GM18517 (cell line): Measurements from ENCODE around the gene VPS41.

Experiments used
- ATAC-seq: cut with Tn5 transposase; IDR thresholded peaks from one replicate; pipeline ENCODE4 v1.9.1; 2021; ENCODE audit warnings: mild to moderate bottlenecking, moderate library complexity; ENCODE audit not compliant: unreplicated experiment

The VPS41 gene

DNA sequence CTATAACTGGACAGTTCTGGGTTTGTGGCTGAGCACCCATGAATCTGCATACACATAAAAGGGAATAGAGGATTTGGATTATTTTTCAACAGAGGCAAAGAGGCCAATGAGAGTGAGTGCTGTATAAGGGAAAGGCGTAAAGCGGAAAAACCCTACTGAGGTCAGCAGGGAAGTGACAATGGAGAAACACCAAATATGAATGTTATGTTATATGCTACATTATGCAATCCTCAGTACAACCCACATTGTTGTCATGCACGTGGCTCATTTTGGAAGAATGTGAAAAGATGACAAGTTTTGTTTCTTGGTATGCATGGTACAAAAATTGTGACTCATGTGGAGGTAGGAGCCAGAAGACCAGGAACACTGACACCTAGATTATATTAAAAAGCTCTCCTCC, 164.2 kb downstream of the VPS41 start:
- no peak for ATAC-seq

DNA sequence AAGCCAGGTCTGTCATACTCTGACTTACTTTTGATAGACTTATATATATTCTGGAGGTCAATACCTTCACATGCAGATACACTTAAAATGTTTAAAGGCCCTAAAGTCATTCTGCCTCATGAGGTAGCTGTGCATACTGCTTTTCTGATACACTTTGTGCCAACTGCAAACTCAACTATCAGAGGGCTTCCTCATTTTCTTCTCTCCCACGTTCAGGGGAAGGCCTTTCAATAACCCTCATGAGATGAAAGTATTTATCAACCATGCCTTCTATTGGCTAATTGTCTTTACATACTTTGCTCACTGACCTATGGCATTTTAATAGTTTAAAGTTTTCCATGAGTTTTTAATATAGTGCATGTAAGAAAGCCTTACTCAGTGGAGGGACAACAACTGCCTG, 165.1 kb downstream of the VPS41 start:
- ATAC-seq = no peak

DNA sequence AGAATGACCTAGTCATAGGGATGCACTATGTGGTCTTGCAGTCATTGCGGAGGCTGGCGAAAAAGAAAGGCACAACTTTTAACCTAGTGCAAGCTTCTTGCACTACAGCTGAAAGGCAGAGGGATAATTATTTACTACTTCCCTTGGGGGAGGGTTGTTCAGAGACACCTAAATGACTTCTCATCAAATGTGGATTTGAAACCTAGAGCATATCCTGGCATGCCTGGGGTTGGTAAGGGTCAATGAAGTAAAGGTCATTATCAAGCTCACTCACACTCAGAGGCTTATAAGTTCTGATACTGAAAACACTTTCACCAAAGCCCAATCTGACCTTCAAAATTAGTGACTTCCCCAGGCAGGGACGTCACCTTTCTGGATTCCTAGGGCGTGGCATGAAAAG, 168.9 kb downstream of the VPS41 start:
- no peak for ATAC-seq

DNA sequence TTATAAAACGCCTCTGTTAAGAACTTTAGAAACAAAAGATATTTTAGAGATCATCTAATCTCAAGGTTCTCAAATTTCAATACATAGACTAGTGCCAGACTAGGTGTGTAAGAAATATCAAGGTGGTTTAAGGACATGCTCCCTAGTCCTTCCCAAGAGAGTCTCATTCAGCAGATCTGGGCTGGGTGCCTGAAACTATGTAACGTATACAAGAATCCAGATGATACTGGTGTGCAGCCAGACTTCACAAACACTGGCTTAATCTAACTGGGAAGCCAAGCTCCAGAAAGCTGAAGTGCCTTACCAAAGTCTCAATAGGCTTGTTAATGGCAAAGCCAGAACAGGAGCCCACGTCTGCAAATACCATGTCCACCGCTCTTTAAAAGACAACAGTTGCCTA, 172.9 kb downstream of the VPS41 start:
- ATAC-seq = no peak

DNA sequence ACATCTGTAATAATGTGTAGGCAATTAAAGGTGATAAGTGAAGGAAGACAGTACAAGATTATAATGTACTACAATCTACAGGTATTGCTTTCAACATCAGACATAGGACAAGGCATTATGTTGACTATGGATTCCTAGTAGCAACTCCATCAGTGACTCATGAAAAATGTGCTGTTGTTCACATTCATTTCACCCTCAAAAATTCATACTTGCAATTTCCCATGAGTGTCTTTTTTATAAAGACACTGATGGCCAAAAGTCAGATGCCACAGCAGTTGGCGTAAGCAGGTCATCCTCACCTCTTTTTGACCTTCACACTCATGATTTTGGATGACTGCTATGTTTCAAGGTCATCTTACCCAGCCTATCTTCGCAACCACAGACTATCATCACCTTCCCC, 177.8 kb downstream of the VPS41 start:
- ATAC-seq = no peak

DNA sequence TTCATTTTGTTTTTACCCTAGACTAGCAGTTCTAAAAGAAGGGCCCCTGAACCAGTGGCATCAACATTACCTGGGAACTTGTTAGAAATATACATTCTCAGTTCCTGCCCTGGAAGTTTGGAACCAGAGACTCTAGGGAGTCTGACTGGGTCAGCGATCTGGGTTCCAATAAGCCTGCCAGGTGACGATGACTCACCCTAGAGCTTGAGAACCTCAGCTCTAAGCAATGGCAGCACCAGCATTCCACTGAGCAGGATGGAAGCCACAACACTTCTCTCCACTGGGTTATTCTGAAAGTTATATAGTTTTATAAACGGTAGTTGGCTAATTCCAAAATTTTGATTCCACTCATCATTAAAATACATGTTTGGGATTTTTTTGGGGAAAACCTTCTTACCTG, 180.8 kb downstream of the VPS41 start:
- ATAC-seq = no peak

DNA sequence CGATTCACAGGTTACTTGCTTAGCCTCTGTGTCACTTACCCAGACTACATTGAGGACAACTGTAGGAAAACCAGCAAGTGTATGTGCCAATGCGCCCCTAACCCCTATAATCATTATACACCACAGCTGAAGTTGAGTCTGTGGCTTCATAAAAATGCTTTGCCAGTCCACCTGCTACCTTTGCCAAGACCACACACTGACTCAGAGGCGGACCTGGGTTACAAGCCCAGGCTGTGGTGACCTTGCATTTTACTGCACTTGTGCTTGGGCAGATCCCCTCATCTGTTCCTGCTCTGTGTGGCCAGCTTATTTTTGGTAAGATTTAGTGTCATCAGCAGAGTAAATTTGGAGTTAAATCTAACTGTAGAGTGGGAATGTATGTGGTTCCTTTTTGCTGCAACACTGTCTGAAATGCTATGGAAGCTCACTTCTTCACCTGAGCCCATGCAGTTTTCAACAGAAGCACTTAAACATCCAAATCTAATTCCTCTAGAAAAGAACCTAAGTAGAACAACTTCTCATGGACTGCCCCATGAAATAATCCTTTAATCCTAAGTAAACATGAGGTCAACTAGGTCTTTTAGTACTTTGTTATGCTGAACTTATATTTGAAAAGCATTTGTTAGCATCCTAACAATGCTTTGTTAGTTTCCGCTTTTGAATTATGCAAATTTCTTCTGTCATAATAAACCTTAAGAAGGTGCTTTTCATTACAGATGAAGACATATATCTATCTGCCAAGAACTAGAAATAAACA, 181.6 kb downstream of the VPS41 start:
- no peak for ATAC-seq

DNA sequence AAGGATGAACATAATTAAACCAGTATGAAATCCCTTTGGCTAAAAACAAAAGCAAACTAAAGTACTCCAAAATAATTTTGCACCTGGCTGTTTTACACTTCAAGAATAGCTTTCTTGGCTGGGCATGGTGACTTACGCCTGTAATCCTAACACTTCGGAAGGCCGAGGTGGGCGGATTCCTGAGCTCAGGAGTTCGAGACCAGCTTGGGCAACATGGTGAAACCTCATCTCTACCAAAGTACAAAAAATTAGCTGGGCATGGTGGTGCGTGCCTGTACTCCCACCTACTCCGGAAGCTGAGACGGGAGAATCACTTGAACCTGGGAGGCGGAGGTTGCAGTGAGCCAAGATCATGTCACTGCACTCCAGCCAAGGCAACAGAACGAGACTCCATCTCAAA, 185.7 kb downstream of the VPS41 start:
- no peak for ATAC-seq

DNA sequence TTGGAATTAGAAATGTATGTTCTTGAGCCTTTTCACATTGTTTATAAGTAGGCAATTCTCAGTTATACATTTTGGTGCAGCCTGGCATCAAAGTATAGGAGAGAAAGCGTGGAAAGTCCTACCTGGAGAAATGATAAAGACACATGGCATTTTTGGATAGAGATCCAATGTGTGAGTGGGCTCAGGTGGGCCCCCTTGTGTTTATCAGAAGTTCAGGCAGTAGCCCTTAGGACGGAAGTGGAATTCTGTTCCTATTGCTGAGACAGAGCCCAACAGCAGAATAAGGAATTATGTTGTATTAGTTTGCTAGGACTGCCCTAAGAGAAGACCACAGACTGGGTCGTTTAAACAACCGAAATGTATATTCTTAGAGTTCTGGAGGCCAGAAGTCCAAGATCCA, 192.6 kb downstream of the VPS41 start:
- ATAC-seq = no peak

DNA sequence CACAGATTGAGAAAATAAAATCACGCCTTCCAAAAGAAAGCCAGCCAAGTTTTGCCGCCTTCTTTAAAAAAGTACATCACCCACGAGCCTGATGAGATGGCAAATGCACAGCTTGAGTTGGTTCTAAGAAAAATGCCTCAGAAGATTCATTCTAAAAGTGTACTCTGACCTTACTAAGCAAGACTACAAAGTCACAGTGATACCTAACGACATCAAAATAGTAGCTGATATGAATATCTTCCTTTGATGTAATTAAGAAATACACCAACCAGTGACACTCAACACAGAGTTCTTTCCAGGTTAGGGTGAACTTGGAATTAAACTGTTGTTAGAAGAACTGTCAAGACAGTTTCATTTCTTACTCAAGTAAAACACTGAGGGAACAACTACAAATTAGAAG, 199.9 kb downstream of the VPS41 start:
- ATAC-seq = no peak

DNA sequence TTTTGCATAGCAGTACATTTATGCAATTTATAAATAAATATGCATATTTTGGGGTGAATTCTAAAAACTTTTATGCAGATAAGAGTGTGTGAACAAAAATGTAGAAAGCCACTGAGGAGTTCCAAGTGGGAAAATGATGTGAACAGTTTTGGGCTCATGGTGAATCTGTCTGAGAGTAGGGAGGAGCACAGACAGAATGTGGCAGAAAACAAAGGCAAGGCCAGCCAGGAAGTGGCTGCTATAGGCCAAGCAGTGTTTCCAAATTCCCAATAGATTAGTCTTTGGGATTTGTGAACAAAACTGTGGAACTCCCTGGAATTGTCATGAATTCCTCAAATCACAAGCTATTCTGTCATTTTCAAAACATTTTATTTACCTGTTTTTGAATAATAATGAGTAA, 204.2 kb downstream of the VPS41 start:
- ATAC-seq = no peak

DNA sequence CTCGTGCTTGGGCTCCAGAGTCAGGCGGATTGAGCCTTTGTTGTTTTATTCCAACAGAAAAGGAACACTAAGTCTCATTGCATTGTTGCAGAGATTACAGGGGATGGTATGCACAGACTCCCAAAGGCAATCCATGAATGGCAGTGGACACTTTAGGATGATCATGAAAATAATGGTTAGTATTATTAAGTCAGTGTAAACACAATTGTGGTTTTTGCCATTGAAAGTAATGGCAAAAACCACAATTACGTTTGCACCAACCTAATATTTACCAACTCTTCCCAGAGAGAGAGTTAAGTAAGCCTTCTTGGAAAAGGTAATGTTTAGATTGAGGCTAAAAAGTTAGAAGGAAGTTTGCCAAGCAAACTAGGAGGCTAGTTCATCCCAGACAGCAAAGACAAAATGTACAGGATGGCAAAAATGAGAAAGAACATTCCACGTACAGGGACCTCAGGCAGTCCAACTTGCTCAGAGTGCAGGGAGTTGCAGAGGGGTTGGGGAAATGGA, 204.9 kb downstream of the VPS41 start:
- ATAC-seq = no peak

DNA sequence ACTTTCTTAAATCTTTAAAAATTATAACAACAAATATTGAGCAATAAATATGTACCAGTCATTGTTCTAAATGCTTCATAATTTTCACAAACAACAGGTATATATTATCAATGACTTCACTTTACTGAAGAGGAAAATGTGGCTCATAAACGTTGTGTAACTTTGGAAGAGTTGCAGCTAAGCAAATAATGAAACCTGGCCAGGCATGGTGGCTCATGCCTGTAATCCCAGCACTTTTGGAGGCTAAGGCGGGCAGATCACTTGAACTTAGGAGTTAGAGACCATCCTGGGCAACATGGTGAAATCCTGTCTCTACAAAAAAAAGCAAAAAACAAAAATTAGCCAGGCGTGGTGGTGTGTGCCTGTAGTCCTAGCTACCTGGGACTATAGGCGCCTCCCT, 205.9 kb downstream of the VPS41 start:
- no peak for ATAC-seq

DNA sequence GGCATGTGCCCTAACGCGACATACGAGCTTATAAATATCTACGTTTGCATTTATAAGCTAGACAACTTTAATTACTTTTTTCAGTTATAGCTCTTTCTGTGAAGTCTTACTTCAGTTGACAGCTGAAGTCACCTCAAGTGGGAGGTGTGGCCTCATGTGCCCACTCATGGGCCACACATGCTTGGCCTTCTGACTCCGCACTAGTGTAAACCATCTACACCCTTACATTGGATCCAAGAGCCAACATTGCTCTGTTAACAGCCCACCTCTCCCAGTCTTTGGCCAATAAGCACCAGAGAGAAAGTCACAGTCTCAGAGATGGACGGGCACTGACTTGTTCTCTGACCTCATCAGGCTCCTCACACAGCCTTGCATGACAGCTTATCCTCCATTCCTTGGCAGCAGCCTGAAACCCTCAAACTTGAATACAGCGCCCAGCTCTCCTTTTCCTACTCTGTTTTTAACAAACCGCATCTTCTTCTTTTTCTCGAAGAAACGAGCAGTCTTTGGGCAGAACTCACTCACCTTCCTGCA, 206.9 kb downstream of the VPS41 start:
- no peak for ATAC-seq

DNA sequence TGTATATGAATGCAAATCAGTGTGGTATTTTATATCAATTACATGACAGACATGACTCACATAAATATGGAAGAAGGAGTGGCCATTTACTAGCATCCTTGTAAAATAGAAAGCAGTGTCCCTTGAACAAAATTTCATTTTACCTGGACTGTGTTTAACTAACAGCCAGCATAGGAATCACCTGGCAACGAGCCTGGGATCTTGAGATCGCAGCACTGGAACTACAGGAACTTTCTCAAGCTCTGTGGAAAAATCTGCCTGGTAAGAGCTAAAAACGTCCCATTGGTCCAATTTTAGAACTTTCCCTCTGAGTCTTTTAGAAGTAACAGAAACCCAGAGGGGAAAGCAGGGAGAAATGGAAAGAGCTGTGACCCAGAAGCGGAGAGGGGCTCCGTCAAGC, 208.9 kb downstream of the VPS41 start:
- no peak for ATAC-seq

DNA sequence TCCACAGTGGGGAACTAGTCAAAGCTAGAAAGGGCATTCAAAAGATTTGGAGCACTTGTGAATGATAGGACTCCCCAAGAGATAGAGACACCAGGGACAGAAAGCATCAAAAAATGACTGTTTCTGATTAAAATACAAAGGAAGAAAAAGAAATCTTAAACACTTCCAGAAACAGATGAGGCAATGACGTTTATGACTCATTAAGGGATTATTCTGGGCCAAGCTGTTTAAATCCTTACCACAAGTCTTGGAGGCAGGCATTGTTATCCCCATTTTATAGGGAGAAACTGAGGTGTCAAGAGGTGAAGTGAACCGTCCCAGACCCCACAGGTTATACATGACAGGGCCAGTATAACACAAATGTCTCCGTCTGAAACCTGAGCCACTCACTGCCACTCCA, 209.5 kb downstream of the VPS41 start:
- no peak for ATAC-seq

DNA sequence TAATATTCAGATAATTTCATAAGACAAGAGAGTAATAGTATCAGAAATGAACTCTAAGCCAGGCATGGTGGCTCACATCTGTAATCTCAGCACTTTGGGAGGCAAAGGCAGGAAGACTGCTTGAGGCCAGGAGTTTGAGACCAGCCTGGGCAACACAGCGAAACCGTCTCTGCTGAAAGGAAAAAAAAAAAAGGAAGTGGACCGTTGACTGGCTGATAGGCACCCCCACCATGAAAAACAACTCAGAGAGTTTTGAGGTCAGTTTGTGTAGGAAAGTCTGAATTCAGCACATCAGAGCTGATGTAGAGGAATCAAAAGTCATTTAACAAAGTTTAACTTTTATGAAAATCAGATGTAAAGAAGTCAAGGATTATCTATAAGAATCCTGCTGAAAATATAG, 214.7 kb downstream of the VPS41 start:
- no peak for ATAC-seq

DNA sequence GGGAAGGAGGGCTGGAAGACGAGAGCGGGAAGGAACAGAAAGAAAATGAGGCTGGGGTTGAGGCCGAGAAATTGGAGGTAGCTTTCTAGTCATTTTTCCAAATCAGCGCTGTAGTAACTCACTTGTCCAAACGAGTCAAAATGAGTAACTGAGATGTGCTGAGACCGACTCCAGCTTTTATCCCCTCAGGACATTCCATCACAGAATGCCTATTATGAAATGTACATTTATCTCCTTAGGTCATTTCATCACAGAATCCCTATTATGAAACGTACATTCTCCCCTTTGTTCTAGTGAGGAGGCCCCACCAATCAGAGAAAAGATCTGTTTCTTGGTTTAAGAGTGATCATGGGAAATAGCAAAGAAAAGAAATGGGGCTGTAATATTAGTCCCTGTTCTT, 222.1 kb downstream of the VPS41 start:
- ATAC-seq = no peak

DNA sequence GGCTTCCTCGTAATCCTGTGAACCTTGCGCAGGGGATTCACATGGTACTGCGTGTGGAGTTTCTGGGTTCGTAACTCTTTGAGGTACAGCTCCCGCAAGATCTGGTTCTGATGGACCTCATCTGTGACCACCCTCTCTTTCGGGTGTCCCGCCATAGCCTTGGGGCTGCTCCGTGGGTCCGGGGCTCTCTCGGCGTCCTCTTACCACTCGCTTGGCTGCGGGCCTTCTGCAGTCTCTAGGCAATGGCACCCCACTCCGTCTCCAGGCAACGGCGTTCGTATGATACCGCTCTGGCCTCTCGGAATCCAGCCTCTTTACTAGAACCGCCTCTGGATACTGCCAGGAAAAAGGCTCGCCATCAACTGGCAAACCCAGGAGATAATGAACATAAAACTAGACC, 223.1 kb downstream of the VPS41 start:
- ATAC-seq = no peak

DNA sequence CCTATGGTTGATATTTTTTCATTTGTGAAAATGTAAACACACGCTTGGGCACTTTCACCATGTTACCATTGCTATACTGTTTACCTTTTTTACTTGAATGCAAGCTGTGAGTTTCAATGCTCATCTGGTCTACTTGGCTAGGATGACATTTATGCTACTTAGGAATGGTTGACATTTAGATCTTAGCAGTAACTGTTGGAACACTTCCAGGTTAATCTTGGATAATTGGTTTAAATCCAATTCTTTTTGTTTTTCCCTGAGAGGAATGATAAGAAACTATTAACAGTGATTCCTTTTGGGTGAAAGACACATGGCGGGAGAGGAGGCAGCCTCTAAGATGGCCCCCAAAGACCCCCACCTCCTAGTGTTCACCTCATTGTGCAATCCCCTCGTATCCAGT, 226.4 kb downstream of the VPS41 start:
- no peak for ATAC-seq

DNA sequence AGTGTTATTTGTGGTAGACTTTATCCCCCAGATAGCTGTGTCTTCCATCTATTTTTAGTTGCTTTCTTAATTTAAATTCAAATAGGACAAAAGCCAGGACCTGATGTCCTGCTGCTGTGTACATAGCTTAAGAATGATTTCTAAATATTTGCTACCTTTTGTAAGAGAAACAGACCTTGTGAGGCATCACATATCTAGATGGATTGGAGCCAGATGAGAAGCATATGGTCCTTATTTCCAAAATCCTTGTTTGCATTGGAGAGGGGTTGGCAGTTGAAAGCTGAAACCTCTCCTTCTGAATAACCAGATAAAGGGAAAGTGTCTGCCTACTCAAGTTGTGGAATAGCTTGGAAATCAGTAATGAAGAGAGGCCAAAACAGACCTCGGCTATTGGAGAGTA, 227.1 kb downstream of the VPS41 start:
- no peak for ATAC-seq

DNA sequence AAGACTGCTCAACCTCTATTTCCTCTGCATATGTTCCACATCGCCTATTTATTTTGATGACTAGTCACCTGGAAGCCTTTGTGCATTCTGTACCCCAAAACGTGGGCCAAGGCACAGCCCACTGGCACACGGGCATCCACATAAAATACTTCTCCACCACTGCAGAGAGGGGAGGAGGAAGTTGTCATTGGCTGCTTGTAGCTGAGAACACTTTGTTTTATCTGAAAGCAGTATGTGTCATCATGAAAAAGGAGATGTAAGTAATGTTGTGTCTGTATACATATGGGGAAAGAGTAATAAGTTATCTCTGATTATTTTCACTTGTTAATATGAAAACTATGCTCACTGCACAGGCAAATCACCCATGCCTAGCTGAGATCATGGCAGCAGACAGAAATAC, 229.6 kb downstream of the VPS41 start:
- ATAC-seq = no peak

DNA sequence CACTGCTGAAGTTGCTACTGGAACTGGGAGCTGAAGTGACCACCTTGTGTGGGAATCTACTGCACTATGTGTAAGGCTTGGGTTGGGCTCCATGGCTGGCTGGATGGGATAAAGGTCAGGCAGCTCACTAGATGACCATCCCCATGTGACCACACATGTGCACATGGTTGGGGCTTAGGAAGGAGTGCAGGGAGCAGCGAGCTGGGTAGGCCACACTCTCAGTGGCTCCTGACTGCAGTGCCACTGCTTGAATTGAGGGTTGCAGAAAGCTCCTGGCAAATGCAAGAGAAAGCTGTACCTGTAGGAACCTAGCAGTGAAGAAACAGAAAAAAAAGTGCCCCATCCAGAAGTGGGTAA, 230.3 kb downstream of the VPS41 start:
- no peak for ATAC-seq
